Measurements from ENCODE around the gene CFAP97D1.

CFAP97D1 gene

GRCh38 chr17:43829738-43830137 is 49.5 kb downstream of the CFAP97D1 start:
- H3K9me3 ChIP-seq, result no peaks in the 10 kb centered on the region
- no peaks in the 10 kb centered on the region for H3K36me3 ChIP-seq
- TF ChIP-seq CTCF (IDR thresholded peaks at IDR 0.05), result no peak
- H3K27me3 ChIP-seq, result peaks cover 60% of the 10 kb centered on the region
- no peak overlapping the region for H3K4me3 ChIP-seq (ENCODE audit: low read depth in 1 of 2, low read length in 1 of 2)
- H3K4me1 ChIP-seq (ENCODE audit: control insufficient read depth in 1 of 2, insufficient read depth in 1 of 2, low read depth in 1 of 2, low read length in 1 of 2), result peaks cover 4 to 12% of the 10 kb centered on the region in 2 experiments
- H3K27ac ChIP-seq, result no peak overlapping the region

GRCh38 chr17:43830510-43831140 is 50.4 kb downstream of the CFAP97D1 start:
- peaks cover 4 to 12% of the 10 kb centered on the region in 2 experiments for H3K4me1 ChIP-seq (ENCODE audit: control insufficient read depth in 1 of 2, insufficient read depth in 1 of 2, low read depth in 1 of 2, low read length in 1 of 2)
- no peaks in the 10 kb centered on the region for H3K9me3 ChIP-seq
- no peak overlapping the region for H3K4me3 ChIP-seq (ENCODE audit: low read depth in 1 of 2, low read length in 1 of 2)
- no peak overlapping the region for H3K27ac ChIP-seq
- H3K36me3 ChIP-seq, result no peaks in the 10 kb centered on the region
- H3K27me3 ChIP-seq, result peaks cover 68% of the 10 kb centered on the region
- no peak for TF ChIP-seq CTCF (IDR thresholded peaks at IDR 0.05)

- Histone ChIP-seq H3K36me3 (no peaks in the 10 kb centered on the region), H3K4me1 (ENCODE audit: control insufficient read depth in 1 of 2, insufficient read depth in 1 of 2, low read depth in 1 of 2, low read length in 1 of 2) (peaks cover 4 to 12% of the 10 kb centered on the region in 2 experiments), H3K4me3 (ENCODE audit: low read depth in 1 of 2, low read length in 1 of 2) (no peak overlapping the region), H3K9me3 (no peaks in the 10 kb centered on the region), H3K27me3 (peaks cover 75% of the 10 kb centered on the region), H3K27ac (no peak overlapping the region)
- no peak for TF ChIP-seq CTCF (IDR thresholded peaks at IDR 0.05)
These were observed 51.4 kb downstream of the CFAP97D1 start for GRCh38 chr17:43831633-43832032.

GRCh38 chr17:43832168-43832975 is 52.1 kb downstream of the CFAP97D1 start:
- no peak overlapping the region for H3K27ac ChIP-seq
- peak overlapping the region in 1 of 2 experiments; percentile 28 for H3K4me3 ChIP-seq (ENCODE audit: low read depth in 1 of 2, low read length in 1 of 2)
- TF ChIP-seq CTCF (IDR thresholded peaks at IDR 0.05), result no peak

GRCh38 chr17:43832976-43833829 is 53.0 kb downstream of the CFAP97D1 start, which contains the start of gene MPP3:
MPP3 (minus strand) TSS chr17:43833146; CDS start chr17:43831906, 1,240 bp downstream.
- no peak within 1 kb of the TSS for H3K27ac ChIP-seq
- no peaks in the 10 kb centered on the region for H3K36me3 ChIP-seq
- no peaks in the 10 kb centered on the region for H3K9me3 ChIP-seq
- peaks cover 75% of the 10 kb centered on the region for H3K27me3 ChIP-seq
- peaks cover 4 to 12% of the 10 kb centered on the region in 2 experiments for H3K4me1 ChIP-seq (ENCODE audit: control insufficient read depth in 1 of 2, insufficient read depth in 1 of 2, low read depth in 1 of 2, low read length in 1 of 2)
- H3K4me3 ChIP-seq (ENCODE audit: low read depth in 1 of 2, low read length in 1 of 2), result peak within 1 kb of the TSS in 1 of 2 experiments; percentile 28
- no peak for TF ChIP-seq CTCF (IDR thresholded peaks at IDR 0.05)

More at GRCh38 chr17:43832168-43832975, 52.1 kb downstream of the CFAP97D1 start:
- H3K4me1 ChIP-seq (ENCODE audit: control insufficient read depth in 1 of 2, insufficient read depth in 1 of 2, low read depth in 1 of 2, low read length in 1 of 2), result peaks cover 4 to 12% of the 10 kb centered on the region in 2 experiments
- no peaks in the 10 kb centered on the region for H3K36me3 ChIP-seq
- H3K9me3 ChIP-seq, result no peaks in the 10 kb centered on the region
- peaks cover 75% of the 10 kb centered on the region for H3K27me3 ChIP-seq

All from neutrophil (primary cell).